Measurements from ENCODE around the gene LRRC74A. TPM values are rescaled to one million over a fixed set of nuclear protein-coding genes. Genes with fewer than 3 reads are reported as not detected.

LRRC74A gene
- total and polyA plus RNA-seq, 9 of the 15 experiments (the other 6 are each of a cell fraction or from before 2014, with no cell fraction given) = not detected

DNA sequence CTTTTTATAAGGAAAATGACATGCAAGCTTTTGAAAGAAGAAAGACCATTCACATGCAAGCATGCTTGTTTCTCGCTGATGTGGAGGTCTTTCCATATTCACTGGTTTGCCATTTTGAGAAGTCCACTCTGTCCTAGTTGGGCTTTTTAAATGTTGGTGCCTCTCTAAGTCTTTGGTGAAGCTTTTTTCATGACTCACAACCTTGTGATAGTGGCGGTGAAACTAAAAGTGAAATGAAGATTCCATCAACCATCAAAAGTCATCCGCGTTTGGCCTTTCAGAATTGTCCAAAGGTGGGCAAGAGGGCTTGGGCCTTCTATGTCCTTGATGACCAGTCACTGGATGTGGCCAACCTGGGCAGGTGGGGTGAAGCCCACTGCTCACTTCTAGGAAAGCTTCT lies 4.3 kb downstream of the LRRC74A start (continued):
- no peak for TF ChIP-seq RBM39 (optimal IDR thresholded peaks at IDR 0.05; ENCODE audit: low read depth, low read length)
- TF ChIP-seq, protein P1, sequence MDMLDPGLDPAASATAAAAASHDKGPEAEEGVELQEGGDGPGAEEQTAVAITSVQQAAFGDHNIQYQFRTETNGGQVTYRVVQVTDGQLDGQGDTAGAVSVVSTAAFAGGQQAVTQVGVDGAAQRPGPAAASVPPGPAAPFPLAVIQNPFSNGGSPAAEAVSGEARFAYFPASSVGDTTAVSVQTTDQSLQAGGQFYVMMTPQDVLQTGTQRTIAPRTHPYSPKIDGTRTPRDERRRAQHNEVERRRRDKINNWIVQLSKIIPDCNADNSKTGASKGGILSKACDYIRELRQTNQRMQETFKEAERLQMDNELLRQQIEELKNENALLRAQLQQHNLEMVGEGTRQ (CRISPR knock-in tag; IDR thresholded peaks at IDR 0.05) = no peak

DNA sequence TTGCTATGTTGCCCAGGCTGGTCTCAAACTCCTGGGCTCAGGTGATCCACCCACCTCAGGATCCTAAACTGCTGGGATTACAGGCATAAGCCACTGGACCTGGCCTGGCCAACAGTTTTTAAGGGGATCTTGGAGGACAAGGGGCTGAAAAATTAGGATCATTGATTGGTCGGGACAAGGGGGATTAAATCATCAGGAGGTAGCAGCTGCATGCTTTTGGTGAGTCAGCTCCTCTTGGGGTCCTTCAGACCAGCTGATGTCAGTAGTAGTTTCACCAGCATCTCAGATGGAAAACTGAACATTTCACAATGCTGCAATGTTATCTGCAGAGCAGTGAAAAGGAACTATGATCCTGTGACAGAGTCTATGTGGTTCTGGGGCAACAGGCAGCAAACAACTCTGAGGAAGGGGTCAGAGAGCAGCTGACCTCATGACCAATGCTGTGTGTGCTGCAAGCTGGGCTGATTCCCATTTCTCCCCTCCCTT lies 6.3 kb downstream of the LRRC74A start:
- no peak for ATAC-seq
- peaks cover 8 to 47% of the 10 kb centered on the region in 2 experiments; a peak in 4 of 5 replicates for H3K27me3 ChIP-seq (ENCODE audit: control insufficient read depth in 2 of 2, insufficient read depth in 2 of 2, low read length in 2 of 2)
- no peak overlapping the region for H3K9ac ChIP-seq (ENCODE audit: insufficient read depth in 1 of 2, low read depth in 2 of 2, low read length in 2 of 2)
- H3K4me1 ChIP-seq (replicated peaks in 1 of 2; ENCODE audit: control insufficient read depth in 2 of 2, insufficient read depth in 2 of 2, low read length in 2 of 2) = no peaks in the 10 kb centered on the region
- no peak overlapping the region for H3K4me3 ChIP-seq
- H3K9me1 ChIP-seq (ENCODE audit: control insufficient read depth, insufficient read depth, low read length) = no peaks in the 10 kb centered on the region
- in situ Hi-C loops (cut with MboI) = no loop called here
- H4K20me1 ChIP-seq (replicated peaks; ENCODE audit: control insufficient read depth, insufficient read depth, low read length) = no peaks in the 10 kb centered on the region
- no peak overlapping the region for H2AFZ ChIP-seq (ENCODE audit: low read depth, low read length)
- H3K4me2 ChIP-seq (ENCODE audit: insufficient read depth, low read length) = no peak overlapping the region
- ChIA-PET POLR2A (no interaction called here), CTCF (ENCODE audit: low intra/inter-chr PET ratio) (no interaction called here)
- H3K27ac ChIP-seq (ENCODE audit: extremely low read depth, low read depth, low read length) = no peak overlapping the region
- BruUV-seq (replicated peaks) = no TSS peak
- no peaks in the 10 kb centered on the region for H3K79me2 ChIP-seq (ENCODE audit: control insufficient read depth, insufficient read depth, low read length)
- no peak for FAIRE-seq
- no peaks in the 10 kb centered on the region for H3K9me3 ChIP-seq (replicated peaks; ENCODE audit: control insufficient read depth, insufficient read depth, low read depth, low read length)
- intact Hi-C loops (cut with micrococcal nuclease) = no loop called here
- no peak for DNase-seq (ENCODE audit: extremely low read depth in 1 of 4, low spot score in 3 of 4)
- WGBS (ENCODE audit: insufficient coverage, low coverage, missing lambda C conversion rate) = 0% methylated on average over 1 of the region's 1 CpG
- no peaks in the 10 kb centered on the region for H3K36me3 ChIP-seq (ENCODE audit: control insufficient read depth, insufficient read depth, low read length)
- TF ChIP-seq FUS (optimal IDR thresholded peaks at IDR 0.05; ENCODE audit: low read depth, low read length) (no peak), RBM17 (IDR thresholded peaks at IDR 0.05; ENCODE audit: borderline replicate concordance, low read depth, low read length) (no peak), CCNT2 (IDR thresholded peaks at IDR 0.05; ENCODE audit: borderline replicate concordance, extremely low read depth, insufficient read length, low read depth, low read length) (no peak), NFXL1 (CRISPR knock-in tag; IDR thresholded peaks at IDR 0.05) (no peak), ZNF232 (CRISPR knock-in tag; IDR thresholded peaks at IDR 0.05) (no peak), SMARCA4 (IDR thresholded peaks at IDR 0.05) (no peak), CBX2 (IDR thresholded peaks at IDR 0.05; ENCODE audit: insufficient read depth, low read length, poor library complexity, severe bottlenecking) (no peak), RCOR1 (IDR thresholded peaks at IDR 0.05; ENCODE audit: borderline replicate concordance in 1 of 2, low read depth in 2 of 2, low read length in 2 of 2) (no peak), ZNF75A (CRISPR knock-in tag; IDR thresholded peaks at IDR 0.05) (no peak), HNRNPL (IDR thresholded peaks at IDR 0.05; ENCODE audit: low read depth, low read length) (no peak)
- TF ChIP-seq, protein P2, sequence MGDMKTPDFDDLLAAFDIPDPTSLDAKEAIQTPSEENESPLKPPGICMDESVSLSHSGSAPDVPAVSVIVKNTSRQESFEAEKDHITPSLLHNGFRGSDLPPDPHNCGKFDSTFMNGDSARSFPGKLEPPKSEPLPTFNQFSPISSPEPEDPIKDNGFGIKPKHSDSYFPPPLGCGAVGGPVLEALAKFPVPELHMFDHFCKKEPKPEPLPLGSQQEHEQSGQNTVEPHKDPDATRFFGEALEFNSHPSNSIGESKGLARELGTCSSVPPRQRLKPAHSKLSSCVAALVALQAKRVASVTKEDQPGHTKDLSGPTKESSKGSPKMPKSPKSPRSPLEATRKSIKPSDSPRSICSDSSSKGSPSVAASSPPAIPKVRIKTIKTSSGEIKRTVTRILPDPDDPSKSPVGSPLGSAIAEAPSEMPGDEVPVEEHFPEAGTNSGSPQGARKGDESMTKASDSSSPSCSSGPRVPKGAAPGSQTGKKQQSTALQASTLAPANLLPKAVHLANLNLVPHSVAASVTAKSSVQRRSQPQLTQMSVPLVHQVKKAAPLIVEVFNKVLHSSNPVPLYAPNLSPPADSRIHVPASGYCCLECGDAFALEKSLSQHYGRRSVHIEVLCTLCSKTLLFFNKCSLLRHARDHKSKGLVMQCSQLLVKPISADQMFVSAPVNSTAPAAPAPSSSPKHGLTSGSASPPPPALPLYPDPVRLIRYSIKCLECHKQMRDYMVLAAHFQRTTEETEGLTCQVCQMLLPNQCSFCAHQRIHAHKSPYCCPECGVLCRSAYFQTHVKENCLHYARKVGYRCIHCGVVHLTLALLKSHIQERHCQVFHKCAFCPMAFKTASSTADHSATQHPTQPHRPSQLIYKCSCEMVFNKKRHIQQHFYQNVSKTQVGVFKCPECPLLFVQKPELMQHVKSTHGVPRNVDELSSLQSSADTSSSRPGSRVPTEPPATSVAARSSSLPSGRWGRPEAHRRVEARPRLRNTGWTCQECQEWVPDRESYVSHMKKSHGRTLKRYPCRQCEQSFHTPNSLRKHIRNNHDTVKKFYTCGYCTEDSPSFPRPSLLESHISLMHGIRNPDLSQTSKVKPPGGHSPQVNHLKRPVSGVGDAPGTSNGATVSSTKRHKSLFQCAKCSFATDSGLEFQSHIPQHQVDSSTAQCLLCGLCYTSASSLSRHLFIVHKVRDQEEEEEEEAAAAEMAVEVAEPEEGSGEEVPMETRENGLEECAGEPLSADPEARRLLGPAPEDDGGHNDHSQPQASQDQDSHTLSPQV (IDR thresholded peaks at IDR 0.05) = no peak
- TF ChIP-seq, protein P3, sequence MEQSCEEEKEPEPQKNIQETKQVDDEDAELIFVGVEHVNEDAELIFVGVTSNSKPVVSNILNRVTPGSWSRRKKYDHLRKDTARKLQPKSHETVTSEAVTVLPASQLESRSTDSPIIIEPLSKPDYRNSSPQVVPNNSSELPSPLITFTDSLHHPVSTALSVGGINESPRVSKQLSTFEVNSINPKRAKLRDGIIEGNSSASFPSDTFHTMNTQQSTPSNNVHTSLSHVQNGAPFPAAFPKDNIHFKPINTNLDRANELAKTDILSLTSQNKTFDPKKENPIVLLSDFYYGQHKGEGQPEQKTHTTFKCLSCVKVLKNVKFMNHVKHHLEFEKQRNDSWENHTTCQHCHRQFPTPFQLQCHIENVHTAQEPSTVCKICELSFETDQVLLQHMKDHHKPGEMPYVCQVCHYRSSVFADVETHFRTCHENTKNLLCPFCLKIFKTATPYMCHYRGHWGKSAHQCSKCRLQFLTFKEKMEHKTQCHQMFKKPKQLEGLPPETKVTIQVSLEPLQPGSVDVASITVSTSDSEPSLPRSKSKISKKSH (CRISPR knock-in tag; IDR thresholded peaks at IDR 0.05) = no peak

All from K562 (cell line).